ENCODE results near the gene THRSP.
"Not testable (repeated sequence)": the region's sequence is repeated elsewhere in the genome, so short reads cannot be mapped to it uniquely, and the experiment has no call there.

The THRSP gene

DNA sequence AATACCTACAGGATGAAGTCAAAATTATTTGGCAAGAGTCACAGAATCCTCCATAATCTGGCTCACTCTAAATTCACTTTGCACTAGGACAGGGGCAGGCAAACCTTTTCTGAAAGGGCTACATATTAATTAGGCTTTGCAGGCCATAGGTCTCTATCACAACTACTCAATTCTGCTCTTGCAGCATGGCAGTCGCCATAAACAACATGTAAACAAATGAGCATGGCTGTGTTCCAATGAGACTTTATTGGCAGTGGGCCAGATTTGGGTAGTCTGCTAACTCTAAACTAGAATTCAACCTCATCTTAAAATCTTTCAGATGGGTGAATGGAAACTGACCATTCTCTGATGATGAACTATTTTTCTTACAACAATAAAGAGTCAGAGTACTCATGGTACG lies 5.8 kb downstream of the THRSP start:
- no peak for DNase-seq

DNA sequence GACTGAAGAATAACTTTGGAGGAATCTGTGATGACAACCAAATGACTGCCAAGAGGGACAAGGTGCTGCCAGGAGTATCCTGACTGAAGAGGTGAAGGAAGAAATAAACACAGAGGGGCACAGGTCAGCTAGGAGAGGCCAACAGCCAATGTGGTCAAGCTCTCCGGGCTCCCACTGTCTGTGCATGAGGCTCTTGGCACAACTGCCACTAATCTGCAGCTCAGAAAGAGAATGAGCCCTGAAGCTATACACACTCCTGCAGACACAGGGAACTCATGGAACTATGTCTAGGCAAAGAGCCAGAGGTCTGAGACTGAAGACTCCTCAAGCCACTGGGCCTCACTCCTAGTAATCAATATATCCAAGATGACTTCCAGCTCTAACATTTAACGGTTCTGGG lies 7.0 kb downstream of the THRSP start:
- DNase-seq = no peak

DNA sequence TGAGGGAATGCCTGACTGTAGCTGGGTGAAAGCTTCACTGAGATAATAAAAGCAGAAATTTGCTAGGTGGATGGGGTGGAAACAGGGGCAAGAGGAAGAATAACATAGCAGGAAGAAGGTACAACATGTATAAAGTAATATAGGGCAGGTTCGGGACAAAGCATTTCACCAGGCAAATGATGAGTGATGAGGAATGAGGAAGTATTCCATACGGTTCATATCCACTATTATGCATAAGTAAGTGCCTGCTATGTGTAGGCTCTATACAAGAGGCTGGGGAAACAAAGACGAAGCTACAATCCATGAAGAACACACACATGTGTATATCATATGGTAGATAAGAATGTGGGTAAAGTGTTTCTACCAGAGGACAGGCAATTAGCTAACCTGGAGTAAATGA lies 8.1 kb downstream of the THRSP start:
- DNase-seq = no peak

DNA sequence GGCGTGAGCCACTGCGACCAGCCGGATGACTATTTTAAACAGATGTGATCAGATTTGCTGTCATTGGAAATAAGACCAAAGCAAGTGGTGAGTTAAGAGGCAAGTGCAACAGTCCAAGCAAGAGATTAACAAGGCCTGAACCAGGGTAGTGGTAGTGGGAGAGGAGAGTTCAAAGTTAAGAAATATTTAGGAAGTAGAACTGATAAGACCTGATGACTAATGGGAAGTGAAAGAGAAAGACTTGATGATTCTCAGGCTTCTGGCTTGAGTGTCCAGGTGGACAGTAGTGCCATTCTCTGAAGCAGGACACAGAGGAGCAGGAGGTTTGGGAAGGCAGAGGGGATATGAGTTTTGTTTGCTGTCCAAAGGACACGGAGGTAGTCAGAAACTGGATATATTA lies 8.8 kb downstream of the THRSP start:
- DNase-seq = no peak

DNA sequence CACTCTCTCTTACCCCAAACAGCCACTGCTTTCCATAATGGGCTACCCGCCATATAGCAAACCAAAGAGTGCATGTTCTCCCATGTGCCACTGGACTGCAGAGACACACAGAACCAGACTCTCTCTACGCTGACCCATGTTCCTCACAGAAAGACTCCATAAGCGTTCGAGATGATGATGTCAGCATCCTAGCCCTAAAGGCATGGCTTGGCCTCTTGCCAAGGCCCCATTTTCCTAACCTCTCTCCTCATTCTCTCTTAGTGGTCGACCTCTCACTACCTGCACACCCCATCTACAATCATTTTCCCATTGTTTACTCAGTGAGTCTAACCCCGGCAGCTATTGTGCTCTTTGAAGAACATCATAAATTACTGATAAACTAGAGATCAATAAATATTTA lies 11.1 kb downstream of the THRSP start:
- no peak for DNase-seq

DNA sequence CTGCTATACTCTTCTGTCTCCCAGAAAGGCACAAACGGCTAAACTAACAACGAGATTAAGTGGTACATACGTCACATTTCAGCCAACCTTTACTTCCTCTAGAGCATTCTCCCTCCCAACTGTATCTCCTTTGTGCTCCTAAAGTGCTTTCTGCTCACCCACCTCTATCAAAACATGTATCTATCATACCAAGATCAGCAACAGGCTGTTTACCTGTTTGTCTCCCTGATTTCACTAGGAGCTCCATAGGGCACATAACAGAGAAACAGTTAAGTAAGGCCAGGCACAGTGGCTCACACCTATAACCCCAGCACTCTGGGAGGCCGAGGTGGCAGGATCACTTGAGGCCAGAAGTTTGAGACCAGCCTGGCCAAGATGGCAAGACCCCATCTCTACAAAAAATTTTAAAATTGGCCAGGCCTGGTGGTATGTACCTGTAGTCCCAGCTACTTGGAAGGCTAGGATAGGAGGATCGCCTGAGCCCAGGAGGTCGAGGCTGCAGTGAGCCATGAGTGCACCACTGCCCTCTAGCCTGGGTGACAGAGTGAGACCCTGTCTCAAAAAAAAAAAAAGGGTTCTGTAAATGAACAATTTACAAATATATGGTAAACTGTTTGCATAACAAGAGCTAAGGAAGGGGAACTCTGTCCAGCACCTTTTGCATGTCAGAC lies 13.2 kb downstream of the THRSP start:
- no peak for DNase-seq

DNA sequence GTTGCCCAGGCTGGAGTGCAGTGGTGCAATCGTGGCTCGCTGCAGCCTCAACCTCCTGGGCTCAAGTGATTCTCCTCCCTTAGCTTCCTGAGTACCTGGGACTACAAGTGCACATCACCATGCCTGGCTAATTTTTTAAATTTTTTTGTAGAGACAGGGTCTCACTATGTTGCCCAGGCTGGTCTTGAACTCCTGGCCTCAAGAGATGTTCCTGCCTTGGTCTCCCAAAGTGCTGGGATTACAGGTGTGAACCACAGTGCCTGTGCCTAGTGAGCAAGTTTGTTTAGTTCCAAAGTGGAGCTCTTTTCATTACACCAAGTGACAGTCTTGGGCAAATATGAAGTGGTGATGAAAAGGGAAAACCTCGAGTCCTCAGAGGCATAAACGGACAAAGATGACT lies 13.9 kb downstream of the THRSP start:
- DNase-seq = not testable (repeated sequence)

DNA sequence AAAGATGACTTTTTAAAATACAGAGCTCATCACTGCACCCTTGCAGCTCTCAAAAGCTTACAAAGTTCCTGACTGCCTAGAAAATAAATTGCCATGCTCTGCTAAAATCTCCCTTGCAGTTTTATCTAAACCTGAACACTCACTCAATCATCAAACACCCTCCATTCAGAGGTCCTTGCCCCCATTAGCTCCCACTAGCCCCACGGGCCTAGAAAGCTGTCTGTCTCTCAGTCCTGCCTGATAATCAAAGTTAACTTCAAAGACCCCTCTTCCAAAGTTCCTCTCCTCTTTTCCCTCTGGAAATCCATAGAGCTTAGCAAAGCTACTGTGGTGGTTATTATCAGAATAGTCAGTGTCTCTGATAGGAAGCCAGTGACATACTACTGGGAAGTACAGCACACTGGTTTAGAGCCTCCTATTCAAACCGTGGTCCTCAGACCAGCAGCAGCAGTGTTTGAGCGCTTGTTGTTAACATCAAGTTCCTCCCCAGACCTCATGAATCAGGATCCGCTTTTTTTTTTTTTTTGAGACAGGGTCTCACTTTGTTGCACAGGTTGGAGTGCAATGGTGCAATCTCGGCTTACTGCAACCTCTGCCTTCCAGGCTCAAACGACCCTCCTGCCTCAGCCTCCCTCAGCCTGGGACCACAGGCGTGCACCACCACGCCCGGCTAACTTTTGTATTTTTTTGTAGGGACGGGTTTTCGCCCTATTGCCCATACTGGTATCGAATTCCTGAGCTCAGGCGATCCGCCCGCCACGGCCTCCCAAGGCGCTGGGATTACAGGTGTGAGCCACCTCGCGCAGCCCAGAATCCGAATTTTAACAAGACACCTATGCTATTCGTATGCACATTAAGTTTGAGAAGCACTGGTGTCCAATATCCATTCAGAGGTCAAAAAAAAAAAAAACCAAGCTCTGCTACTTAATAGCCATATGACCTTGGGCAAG lies 14.8 kb downstream of the THRSP start:
- DNase-seq = peak; percentile 16

DNA sequence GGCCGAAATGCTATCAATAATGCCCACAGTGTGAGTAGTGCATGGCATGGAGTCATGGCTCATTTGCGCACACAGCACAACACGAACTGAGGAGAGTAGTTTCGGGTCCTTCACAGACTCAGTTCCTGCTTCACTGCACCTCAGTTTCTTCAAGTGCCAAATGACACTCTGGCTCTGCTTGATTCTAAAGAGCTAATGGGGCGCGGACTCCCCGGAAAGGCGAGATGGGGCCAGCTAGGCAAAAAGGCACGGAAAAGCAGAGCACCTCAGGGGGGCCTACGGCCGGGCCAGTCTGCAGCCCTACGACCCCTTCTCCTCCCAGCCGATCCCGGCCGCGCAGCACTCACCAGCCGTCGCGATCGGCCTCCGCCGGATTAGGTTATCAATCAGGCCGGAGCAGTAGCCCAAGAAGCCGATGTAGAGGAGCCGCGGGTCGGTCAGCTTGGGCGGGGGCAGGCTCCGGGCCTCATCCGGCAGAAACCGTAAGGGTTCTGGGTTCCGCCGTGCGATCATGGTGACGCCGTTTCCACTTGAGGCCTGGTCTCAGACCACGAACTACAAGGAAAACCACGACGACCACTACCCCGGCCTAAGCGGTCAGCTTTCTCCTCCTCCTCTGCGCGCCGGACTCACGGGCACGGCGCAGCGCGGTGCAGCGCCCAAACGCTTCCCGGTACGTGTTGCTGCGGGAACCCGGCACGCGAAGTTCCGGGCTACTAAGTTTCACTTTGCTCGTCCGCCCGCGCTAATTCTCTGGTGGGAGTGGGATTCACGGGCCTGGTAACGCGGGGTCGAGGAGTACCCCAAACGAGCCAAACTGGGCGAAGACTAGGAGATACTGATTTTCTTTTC lies 15.8 kb downstream of the THRSP start, which contains the start of gene NDUFC2:
Gene NDUFC2 (minus strand): TSS at position 631 of the 852 bp plus-strand sequence. CDS start 118 bp downstream, at position 513.
- peak; percentile 89 for DNase-seq

DNA sequence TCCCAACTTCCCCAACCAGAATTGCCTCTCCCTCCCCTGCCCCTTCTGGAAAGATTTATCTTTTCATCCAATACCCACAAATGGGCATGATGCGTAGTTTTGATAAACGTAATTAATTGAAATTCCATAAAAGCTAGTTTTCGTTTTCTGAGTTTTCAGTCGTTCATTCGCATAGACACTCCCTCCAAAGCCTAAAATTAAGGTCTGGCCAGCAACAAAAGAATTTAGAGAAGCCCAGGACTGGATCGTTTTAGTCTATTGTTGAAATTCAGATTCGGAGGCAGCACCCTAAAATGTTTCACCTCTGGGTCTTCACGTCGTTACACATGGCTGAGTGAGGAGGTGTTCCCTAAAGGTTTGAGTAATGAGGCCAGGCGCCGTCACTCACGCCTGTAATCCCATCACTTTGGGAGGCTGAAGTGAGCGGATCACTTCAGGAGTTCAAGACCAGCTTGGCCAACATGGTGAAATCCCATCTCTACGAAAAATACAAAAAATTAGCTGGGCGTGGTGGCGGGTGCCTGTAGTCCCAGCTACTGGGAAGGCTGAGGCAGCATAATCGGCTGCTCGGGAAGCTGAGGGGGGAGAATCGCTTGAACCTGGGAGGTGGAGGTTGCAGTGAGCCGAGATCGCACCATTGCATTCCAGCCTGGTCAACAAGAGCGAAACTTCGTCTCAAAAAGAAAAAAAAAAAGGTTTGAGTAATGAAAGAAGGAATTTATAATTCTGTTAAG lies 16.6 kb downstream of the THRSP start:
- DNase-seq = no peak

DNA sequence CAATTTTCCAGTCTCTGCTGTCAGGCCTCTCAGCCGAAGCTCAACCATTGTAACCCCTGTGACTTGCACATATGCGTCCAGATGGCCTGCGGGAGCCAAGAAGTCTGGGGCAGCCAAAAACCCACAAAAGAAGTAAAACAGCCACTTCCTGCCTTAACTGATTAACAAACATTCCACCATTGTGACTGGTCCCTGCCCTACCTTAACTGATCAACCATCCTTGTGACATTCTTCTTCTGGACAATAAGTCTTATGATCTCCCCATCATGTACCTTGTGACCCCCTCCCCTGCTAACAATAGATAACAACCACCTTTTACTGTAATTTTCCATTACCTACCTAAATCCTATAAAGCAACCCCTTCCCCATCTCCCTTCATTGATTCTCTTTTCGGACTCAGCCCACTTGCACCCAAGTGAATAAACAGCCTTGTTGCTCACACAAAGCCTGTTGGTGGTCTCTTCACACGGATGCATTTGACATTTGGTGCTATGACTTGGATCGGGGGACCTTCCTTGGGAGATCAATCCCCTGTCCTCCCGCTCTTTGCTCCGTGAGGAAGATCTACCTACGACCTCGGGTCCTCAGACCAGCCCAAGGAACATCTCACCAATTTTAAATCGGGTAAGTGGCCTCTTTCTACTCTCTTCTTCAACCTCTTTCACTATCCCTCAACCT lies 17.3 kb downstream of the THRSP start:
- DNase-seq = no peak

DNA sequence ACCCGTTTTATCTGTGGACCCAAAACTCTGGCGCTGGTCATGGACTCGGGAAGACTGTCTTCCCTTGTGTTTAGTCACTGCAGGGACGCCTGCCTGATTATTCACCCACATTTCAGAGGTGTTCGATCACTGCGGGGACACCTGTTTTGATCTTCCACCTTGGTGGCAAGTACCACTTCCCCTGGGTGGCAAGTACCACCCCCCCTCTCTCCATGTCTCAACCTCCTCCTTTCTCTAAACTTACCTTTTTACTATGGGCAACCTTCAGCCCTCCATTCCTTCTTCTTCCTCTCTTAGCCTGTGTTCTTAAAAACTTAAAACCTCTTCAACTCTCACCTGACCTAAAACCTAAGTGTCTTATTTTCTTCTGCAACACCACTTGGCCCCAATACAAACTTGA lies 17.9 kb downstream of the THRSP start:
- DNase-seq = no peak

DNA sequence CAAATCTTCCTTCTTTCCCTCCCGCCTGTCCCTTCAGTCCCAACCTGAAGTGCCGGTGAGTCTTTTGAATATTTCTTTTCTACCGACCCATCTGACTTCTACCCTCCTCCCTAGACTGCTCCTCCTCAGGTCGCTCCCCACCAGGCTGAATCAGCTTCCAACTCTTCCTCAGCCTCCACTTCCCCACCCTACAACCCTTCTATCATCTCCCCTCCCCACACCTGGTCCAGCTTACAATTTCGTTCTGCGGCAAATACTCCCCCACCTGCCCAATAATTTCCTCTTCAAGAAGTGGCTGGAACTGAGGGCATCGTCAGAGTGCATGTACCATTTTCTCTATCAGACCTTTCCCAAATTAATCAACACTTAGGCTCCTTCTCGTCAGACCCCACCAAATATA lies 18.5 kb downstream of the THRSP start:
- DNase-seq = no peak

DNA sequence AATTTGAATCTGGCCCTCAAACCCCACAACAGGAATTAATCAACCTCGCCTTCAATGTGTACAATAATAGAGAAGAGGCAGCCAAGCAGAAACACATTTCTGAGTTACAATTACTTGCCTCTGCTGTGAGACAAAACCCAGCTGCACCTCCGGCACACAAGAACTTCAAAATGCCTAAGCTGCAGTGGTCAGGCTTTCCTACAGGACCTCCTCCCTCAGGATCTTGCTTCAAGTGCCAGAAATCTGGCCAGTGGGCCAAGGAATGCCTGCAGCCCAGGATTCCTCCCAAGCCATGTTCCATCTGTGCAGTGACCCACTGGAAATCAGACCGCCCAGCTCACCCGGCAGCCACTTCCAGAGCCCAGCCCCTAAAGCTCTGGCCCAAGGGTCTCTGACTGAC lies 19.4 kb downstream of the THRSP start:
- DNase-seq = no peak

DNA sequence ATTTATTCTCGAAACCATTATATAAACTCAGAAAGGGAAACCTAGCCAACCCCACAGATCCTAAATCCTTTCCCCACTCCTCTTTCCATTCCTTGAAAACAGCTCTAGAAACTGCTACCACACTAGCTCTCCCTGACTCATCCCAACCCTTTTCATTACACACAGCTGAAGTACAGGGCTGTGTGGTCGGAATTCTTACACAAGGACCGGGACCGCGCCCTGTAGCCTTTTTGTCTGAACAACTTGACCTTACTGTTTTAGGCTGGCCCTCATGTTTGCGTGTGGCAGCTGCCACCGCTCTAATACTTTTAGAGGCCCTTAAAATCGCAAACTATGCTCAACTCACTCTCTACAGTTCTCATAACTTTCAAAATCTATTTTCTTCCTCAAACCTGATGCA lies 20.8 kb downstream of the THRSP start:
- not testable (repeated sequence) for DNase-seq

DNA sequence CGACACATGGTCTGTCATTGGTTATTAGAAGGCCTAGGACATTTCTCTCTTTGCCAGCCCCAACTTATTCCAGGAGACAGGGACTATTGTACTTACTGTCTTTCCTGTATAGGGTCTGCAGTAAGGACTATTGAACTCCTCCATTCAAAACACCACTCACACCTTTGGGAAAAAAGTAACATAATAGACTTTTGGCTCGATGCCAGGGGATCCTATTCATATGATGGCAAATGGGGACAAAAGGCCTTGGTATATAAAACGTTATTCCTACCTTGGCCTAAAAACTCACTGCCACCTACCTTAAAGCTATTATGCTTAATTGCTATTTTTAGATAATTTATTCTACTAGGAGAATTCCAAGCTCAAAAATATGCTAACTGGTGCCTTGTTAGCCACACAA lies 22.3 kb downstream of the THRSP start:
- no peak for DNase-seq

DNA sequence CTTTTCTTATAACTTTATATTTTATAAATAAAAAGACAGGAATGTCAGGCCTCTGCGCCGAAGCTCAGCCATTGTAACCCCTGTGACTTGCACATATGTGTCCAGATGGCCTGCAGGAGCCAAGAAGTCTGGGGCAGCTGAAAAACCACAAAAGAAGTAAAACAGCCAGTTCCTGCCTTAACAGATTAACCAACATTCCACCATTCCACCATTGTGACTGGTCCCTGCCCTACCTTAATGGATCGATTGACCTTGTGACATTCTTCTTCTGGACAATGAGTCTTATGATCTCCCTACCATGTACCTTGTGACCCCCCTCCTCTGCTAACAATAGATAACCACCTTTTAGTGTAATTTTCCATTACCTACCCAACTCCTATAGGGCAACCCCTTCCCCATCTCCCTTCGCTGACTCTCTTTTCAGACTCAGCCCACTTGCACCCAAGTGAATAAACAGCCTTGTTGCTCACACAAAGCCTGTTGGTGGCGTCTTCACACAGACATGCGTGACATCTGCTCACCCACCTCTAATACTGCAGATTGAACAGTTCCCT lies 22.9 kb downstream of the THRSP start:
- DNase-seq = not testable (repeated sequence)

DNA sequence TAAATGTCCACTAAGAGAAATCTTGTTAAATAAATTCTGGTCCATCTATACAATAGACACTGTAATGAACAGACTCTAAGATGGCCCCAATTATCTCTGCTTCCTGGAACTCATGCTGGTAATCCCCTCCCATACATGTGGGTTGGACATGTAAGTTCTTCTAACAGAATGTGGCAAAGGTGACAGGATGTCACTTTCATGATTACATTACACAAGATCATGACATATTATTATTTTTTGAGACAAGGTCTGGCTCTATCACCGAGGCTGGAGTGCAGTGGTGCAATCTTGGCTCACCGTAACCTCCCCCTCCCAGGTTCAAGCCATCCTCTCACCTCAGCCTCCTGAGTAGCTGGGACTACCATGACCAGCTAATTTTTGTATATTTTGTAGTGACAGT lies 30.6 kb downstream of the THRSP start:
- no peak for DNase-seq

DNA sequence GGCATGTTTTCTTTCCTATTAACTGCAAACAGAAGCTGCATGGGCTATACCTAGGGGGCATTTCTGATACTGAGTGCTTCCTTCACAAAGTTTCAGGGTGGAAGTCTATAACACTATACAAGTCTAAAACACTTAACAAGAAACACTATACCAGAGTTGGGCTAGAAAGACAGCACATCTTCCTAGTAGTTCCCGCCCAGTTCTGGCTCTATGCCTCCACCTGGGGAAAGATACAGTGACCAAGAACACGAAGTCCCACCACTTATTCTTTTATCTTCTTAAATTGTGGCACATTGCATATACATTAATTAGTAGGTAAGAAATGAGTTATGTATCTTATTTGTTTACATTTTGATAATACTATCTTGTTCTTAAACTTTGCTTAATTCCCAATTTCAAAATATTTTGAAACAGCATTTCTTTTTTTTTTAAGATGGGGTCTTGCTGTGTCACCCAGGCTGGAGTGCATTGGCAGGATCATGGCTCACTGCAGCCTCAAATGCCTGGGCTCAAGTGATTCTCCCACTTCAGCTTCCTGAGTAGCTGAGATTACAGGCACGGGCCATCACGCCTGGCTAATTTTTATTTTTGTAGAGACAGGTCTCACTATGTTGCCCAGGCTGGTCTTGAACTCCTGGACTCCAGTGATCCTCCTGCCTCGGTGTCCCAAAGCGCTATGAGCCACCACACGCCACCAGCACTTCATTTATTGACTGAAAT lies 34.2 kb downstream of the THRSP start:
- DNase-seq = no peak

DNA sequence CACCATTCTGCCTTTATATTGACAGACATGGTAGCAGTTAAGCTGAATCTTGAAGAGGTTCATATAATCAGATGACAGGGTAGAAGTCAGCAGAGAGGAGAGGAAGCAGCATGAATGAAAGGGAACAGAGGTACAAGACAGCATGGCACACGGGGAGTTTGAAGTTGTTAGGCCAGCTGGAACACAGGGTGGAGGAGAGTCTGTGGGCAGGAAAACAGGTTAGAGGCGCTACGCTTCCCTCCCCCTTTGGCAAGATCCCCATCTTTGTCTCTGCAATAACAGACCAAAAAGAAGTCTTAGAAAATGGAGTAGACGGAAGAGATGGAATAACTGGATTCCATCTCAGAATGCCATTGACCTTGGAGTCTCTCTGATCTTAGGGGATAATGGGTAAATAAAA lies 36.0 kb downstream of the THRSP start:
- no peak for DNase-seq

DNA sequence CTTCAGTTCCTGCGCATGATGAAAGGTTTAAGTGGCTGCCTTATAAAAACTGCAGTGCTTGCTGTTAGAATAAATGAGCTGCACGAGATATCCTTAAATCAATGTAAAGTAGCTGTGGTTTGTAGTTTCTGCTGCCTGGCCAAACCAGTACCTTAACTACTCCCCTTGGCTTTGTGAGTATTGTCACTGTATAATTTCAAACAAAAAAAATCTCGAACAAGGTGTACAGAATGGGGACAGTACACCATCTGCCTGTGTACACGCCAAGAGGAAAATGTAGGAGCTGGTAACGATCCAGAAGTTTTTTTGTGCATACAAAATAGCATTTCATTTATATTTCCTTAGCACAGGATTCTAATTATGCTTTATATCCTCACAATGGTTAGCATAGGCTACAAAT lies 36.6 kb downstream of the THRSP start:
- DNase-seq = no peak

Measured in suppressor macrophage treated with lipopolysaccharide for 4 hours (primary cell).